NCI-H2107 treated with DMSO at 0.1 percent for 48 hours (cell line): ENCODE measurements around the gene PIK3AP1.
"Not testable (repeated sequence)": the region's sequence is repeated elsewhere in the genome, so short reads cannot be mapped to it uniquely, and the experiment has no call there.

Source experiments
- DNase-seq: peaks from one replicate; lab custom pipeline; 2025; ENCODE audit not compliant: unreplicated experiment; lab: John Stamatoyannopoulos, UW

The PIK3AP1 gene

DNA sequence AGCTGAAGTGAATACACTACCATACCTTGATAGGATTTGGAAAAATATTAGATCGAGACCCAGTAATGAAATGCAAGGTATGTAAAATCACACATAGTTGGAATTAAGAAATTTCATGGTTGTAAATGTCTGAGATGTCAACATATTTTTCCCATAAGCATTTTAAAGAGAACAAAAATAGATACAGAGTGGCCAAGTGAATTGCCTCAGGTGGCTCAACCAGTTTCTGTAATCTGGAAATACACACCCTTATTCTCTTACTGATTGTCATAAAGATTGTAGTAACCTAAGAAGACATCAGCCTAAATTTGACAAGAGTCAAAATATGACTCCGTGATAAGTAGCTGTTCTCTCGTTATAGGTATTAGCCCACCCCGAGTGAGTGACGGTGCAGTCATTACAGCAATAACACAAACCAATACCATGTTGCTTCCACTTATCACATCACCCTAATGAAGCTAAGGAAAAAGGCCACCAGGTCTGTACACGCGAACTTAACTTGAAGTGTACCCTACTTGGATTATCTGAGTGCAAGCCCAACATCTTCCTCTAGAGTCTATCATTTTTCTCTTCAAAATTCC lies 23.4 kb downstream of the PIK3AP1 start:
- DNase-seq, result no peak

DNA sequence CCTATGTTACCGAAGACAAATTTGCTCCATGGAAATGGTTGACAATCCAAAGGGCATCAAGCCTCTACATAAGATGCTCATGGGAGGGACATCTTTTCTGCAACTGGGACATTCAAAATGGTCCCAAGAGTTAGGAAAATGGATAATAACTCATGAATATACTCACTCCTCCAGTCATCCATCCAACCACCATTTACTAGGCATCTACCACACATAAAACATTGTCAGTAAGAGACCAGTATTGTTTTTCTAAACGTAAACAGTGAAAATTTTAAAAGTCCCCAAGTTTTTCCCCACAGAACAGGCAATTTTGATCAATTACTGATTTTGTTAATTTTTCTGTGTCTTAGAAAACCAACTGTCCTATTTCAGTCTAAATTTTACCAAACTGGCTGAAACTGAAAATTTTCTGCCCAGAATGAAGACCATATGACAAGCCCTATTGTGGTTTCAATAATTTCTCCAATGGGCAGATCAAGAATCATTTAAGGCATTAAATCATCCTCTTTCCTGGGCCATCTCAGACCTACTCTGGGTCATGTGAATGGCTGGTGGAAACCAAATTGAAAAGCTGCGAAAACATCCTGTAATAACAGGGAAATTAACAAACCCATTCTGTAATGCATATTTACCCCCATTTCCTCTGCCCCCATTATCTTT lies 24.2 kb downstream of the PIK3AP1 start:
- DNase-seq, result no peak

DNA sequence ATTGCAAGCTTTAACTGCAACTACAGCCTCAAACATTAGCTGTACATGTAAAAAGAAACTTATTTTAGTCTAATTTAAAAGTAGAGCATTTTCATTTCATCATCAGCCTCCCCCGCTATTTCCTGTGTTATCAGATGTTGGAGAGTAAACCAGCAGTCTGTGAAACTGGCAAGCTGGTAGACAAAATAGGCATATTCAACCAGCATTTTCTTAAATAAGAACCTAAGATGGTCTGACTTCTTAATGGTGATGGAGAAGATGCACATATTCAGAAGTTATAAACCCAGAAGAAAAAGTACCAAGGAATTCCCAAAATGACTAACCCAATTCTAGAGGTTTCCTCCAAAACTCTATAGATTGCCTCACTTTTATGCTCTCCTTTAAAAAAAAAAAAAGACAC lies 24.9 kb downstream of the PIK3AP1 start:
- no peak for DNase-seq

GRCh38 chr10:96693431-96693830 lies 26.9 kb downstream of the PIK3AP1 start:
- DNase-seq, result no peak

DNA sequence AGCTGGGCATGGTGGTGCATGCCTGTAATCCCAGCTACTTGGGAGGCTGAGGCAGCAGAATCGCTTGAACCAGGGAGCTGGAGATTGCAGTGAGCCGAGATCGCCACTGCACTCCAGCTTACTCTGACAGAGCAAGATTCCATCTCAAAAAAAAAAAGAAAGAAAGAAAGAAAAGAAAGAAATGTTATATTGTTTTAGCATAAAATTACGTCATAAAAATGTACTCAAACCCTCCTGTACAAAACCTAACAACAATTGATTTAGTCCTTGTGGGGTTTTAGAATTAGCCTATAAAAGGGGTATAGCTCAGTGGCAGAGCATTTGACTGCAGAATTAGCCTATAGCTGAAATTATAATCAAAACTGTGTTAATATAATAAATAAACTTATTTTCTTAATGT lies 27.9 kb downstream of the PIK3AP1 start:
- DNase-seq, result no peak

- no peak for DNase-seq
These were observed 28.6 kb downstream of the PIK3AP1 start for GRCh38 chr10:96691761-96692160.

DNA sequence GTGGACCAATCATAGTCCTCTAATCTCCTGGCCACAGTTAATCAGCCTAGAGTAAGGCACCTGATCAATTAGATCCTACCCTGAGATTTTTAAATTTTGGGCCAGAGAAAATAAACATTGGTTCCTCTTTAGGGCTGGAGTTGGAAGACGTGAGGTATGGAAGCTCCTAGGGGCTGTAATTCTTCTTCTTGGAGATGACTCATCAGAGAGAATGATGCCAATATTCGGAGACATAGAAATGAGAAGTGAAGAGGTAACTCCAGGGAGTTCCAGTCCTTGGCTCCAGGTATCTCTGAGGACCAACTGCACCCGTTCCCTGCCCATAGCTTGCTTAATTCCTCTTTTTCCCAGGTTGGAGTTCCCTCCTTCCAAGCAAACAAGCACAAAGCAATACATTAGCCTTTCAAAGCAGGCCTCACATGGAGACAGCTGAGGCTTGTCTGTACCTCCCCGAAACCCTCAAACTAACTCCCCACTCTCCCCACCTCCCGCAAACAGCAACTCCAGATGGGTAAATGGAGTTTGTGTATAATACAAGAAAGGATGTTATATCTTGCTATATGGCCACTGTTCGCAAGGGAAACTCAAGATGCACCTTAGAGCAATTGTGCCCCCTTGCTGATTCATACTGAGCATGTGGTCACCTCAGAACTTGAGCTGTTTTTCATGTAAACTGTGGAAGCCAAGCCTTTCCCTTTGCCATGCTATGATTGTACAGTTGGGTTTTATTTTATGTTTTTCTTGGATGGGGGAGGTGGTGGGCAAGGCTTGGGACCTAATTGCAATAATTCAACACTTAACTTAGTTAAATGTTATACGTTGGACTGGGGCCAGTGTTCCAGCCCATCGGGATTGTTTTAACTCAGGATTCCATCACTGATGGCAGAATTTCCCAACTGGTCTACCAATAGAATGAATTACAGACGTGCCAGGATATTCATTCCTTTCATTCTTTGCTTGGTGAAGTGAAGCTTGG lies 29.3 kb downstream of the PIK3AP1 start:
- no peak for DNase-seq

DNA sequence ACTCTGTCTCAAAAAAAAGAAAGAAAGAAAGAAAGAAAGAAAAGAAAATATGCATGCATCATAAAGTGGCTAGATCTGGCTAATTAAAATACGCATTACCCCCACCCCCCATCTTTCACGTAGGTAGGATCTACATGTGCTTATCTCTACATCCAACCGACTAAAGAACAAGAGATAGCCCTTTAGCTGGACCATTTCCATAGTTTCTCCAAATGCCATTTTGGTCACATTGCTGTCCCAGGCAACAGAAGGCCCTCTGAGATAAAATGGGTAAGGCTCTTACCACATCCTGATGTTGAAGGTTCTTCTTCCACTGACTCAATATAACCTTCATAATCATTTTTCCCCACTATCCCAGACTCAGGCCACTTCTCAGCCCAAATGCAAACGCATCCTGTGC lies 31.5 kb downstream of the PIK3AP1 start:
- no peak for DNase-seq

GRCh38 chr10:96687317-96688012 lies 32.8 kb downstream of the PIK3AP1 start:
- no peak for DNase-seq

GRCh38 chr10:96686514-96686913 lies 33.8 kb downstream of the PIK3AP1 start:
- no peak for DNase-seq

DNA sequence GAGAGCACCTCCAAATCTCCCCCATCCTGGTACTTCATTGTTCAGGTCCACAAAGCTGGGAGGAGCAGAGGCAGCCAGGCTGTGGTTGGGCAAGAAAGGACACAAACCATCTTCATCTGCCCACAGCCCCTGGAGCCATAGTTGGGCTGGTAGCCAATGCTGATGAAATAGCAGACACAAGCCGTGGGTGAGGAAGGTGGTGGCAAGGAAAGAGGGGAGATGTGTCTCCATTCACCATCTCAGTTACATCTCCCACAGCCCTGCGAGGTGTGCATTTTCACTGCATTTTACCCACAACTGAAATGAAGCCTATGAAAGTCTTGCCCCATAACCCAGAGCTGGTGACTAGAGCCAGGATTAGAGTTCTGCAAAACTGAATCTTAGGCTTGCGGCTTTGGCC lies 35.0 kb downstream of the PIK3AP1 start:
- DNase-seq, result no peak

DNA sequence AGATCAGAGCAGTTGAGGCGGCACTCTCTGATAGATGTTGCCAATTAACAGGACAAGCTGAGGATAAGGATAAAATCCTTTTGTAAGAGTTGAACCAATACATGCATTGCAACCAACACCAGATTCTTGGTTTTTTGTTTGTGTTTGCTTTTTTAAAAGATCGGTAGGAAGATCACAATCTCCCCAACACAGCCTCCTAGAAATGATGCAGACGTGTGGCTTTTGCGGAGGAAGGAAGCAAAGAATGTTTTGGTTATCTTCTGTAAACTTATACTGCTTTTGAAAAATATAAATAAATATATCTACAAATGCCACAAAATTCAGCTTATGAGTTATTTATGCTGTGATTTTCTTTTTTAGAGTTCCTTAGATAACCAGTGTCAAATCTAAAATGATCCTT lies 35.5 kb downstream of the PIK3AP1 start:
- DNase-seq, result no peak

DNA sequence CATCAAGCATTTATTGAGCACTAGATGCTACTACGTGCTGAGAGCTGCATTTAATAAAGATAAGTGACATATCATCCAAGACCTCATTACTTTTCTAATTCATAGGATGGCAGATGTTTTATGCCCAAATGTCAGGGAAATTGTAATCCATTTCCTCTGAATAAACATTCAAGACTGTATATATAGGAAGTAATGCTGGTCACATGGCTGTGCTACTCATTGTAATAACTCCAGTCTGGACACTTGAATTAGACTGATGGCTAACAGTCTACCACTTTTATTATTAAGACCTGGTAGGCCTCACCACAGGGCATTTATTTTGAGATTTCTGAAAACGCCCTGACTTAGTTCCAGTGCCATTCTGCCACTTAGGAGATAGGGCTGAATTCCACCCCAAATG lies 36.6 kb downstream of the PIK3AP1 start:
- DNase-seq, result no peak

DNA sequence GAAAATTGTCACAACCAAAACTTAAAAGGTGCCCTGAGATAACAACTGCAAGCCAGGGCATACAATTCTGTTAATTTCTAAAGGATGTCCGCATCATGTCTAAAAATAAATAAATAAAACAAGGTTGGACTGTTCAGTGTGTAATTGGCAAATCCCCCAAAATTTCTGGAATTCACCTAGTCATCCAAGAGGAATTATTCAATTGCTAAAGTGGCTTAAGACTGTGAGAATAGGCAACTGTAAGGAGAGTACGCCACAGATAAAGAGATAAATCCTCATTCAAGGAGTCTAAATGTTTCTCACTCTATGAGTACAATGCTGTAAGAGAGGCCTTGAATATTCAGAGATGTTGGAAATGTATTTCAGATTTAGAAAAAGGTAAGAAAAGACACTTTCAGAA lies 37.2 kb downstream of the PIK3AP1 start:
- no peak for DNase-seq

DNA sequence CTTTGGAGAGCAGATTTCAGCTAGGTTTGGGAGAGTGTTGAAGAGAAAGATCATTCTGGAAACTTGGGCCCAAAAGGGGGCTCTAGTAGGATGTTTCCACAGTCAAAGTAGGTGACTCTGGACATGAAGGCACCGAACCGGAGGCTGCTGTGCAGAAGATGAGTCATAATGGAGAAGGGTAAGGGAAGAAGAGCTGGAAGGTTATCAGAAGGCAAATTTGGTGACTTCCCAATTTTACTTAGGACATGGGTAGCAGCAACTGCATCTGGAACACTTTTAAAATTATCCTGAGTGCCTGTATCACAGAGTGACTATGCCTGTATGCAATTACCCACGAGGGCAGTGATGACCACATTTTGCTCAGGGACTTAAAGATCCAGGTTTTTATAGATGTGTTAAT lies 38.8 kb downstream of the PIK3AP1 start:
- no peak for DNase-seq

- not testable (repeated sequence) for DNase-seq
These were observed 39.9 kb downstream of the PIK3AP1 start for GRCh38 chr10:96680463-96680862.

DNA sequence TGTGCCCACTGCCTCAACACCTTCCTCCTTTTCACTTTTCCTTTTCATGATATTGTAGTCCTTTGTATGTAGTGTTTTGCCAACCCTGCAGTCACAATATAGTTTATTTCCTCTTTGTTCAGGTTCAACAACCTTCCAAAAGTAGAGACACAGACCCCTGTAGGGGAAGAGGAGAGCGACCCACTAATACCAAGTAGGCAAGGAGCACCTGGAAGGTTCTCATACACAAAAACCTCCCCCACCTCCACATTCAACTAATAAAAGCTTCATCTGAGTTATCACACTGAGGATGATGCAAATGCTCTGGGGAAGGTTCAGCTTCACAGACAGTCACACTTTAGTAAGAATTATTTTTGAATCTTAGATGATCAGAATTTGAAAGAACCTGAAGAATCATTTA lies 41.6 kb downstream of the PIK3AP1 start:
- no peak for DNase-seq

DNA sequence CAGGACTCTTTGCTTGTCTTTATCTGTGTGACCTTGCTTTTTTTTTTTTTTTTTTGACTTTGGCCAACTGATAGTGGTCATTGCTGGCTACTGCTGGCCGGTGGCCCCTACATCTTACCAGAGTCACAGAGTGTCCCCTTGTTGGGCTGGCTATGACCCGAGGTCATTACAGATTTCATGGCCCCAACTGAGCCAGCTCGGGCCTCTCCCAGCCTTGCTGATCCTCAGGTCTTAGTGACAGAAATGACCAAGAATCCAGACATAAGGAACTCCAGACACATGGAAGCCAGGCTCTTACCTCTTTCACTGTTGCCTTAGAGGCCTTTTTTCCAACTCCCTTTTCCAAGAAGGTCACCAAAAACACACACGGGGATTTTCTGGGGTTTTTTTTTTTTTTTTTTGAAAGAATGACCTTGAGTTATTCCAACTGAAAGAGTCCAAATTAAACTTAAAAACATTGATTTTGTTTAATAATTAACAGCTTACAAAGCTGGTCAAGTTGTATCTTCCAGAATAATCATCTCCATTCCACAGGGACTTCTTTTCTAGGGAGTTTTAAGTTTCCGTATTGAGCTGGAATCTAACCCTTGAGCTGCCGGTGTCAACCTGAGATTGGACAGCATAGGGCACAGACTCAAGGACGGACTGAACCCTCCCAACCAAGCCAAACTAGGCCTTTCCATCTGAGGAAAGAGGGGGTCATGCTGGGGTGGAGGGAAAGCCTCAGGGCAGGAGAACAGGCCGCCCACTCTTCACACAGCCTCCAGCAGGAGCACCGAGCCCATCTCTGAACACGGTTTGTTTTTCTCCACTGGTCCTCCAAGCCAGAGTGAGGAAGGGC lies 43.8 kb downstream of the PIK3AP1 start:
- DNase-seq, result no peak

- no peak for DNase-seq
These were observed 44.5 kb downstream of the PIK3AP1 start for GRCh38 chr10:96675846-96676245.

DNA sequence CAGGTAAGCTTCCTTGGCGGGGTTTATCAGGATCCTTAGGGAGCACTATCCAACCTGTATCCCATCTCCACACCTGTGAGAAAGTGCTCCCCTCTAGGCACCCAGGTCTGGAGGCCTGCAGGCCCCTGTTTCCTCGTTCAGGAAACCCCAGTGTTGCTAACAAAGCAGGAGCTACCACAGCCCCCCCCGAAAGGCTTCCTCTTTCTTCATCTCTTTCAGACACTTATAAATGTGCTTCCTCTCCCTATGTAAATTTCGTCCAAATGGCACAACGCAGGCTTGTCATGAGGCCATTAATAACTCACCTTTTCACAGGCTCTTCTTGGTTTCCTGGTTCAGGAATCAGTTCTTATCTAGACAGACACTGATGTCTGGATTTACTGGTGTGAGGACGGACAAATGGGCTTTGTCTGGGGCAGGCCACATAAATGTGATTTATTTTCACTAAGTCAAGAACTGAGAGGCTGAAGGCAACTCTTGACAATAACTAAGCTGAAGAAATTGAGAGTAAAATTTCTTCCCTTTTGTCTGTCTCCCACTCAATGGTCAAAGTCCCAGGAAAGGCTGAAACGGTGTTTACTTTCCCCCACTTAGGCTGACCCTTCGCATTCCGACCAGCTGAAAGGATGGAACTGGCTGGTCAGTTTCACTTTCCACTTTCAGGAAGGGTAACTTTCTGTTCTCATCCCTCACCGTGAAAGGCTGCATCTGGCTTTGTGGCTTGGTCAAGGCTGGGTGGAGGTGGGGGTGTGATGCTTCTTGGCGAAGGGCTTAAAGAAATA lies 46.8 kb downstream of the PIK3AP1 start:
- DNase-seq, result no peak
